LNCaP clone FGC (cell line): ENCODE results near the gene GOLGA8S.
"Not testable (repeated sequence)": the region's sequence is repeated elsewhere in the genome, so short reads cannot be mapped to it uniquely, and the experiment has no call there.

Source experiments
- DNase-seq: peaks from one replicate; pipeline ENCODE4 v3.0.0-alpha.2; 2011; ENCODE audit warnings: low read depth
- H3K4me3 ChIP-seq: 2 replicates; pipeline ENCODE4 v1.5.1; 2011; ENCODE audit warnings: mild to moderate bottlenecking, low read depth, low read length, control low read depth
- CTCF ChIP-seq: IDR thresholded peaks from 2 replicates; pipeline ENCODE4 v1.5.1; 2012; ENCODE audit warnings: mild to moderate bottlenecking; ENCODE audit not compliant: control insufficient read depth, insufficient read depth; ENCODE audit errors: extremely low read depth

The GOLGA8S gene

GRCh38 chr15:23354448-23354847, at the start of gene GOLGA8S:
Gene GOLGA8S (plus strand): TSS chr15:23354748. CDS start chr15:23354810, 62 bp downstream.
- H3K4me3 ChIP-seq, DNase-seq: not testable (repeated sequence)

- peak overlapping the region; percentile 59 for H3K4me3 ChIP-seq
- peak; percentile 3 for DNase-seq
Measured at GRCh38 chr15:23304805-23305204, 49.7 kb upstream of the GOLGA8S start.

GRCh38 chr15:23305921-23306320, 48.6 kb upstream of the GOLGA8S start:
- not testable (repeated sequence) for H3K4me3 ChIP-seq, DNase-seq

- DNase-seq, H3K4me3 ChIP-seq: not testable (repeated sequence)
Measured at GRCh38 chr15:23311233-23311632, 43.3 kb upstream of the GOLGA8S start.

- not testable (repeated sequence) for DNase-seq, H3K4me3 ChIP-seq
Measured at GRCh38 chr15:23334096-23334495, 20.5 kb upstream of the GOLGA8S start, which contains the start of gene GOLGA6L26. Gene GOLGA6L26 (minus strand): TSS chr15:23334196. CDS start chr15:23334135, 61 bp downstream.

- not testable (repeated sequence) for DNase-seq, H3K4me3 ChIP-seq
- peak; percentile 31; the same call in 1 of the 2 replicates for TF ChIP-seq CTCF
Measured at GRCh38 chr15:23362622-23363021, 8.1 kb downstream of the GOLGA8S start.

GRCh38 chr15:23364261-23364660, 9.7 kb downstream of the GOLGA8S start:
- not testable (repeated sequence) for H3K4me3 ChIP-seq, DNase-seq
- TF ChIP-seq CTCF, result 0 out of 2 replicates have a peak, but pooled peaks have one; percentile 8

GRCh38 chr15:23370578-23370977, 16.0 kb downstream of the GOLGA8S start:
- no peak overlapping the region for H3K4me3 ChIP-seq
- no peak for DNase-seq
- no peak for TF ChIP-seq CTCF

GRCh38 chr15:23371134-23371533, 16.6 kb downstream of the GOLGA8S start:
- H3K4me3 ChIP-seq, DNase-seq: not testable (repeated sequence)

GRCh38 chr15:23371868-23372267, 17.3 kb downstream of the GOLGA8S start:
- DNase-seq, H3K4me3 ChIP-seq: not testable (repeated sequence)

- H3K4me3 ChIP-seq, result no peak overlapping the region
- DNase-seq, result no peak
- TF ChIP-seq CTCF, result no peak
Measured at GRCh38 chr15:23372284-23372683, 17.7 kb downstream of the GOLGA8S start.

- H3K4me3 ChIP-seq, result not testable (repeated sequence)
Measured at GRCh38 chr15:23372891-23373600, 18.5 kb downstream of the GOLGA8S start.

GRCh38 chr15:23374226-23374625, 19.7 kb downstream of the GOLGA8S start:
- not testable (repeated sequence) for H3K4me3 ChIP-seq, DNase-seq

More at GRCh38 chr15:23372891-23373600, 18.5 kb downstream of the GOLGA8S start:
- DNase-seq, result not testable (repeated sequence)

GRCh38 chr15:23378946-23379345, 24.4 kb downstream of the GOLGA8S start:
- not testable (repeated sequence) for DNase-seq, H3K4me3 ChIP-seq
